Smooth muscle cell (in vitro differentiated cells): ENCODE measurements around the gene TMEM54. TPM values are rescaled to one million over a fixed set of nuclear protein-coding genes. Genes with fewer than 3 reads are reported as not detected.

Source experiments
- DNase-seq: peaks from one replicate; lab custom pipeline; 2025; ENCODE audit not compliant: unreplicated experiment; lab: John Stamatoyannopoulos, UW
- H2AFZ ChIP-seq: fragments of 200-600 bp; sonication (generic); 2 replicates; pipeline ENCODE4 v1.6.0; 2016; ENCODE audit warnings: antibody characterized with exemption, low read depth, mild to moderate bottlenecking
- H3F3A ChIP-seq: fragments of 200-600 bp; sonication (generic); 2 replicates; pipeline ENCODE4 v1.6.0; 2017; ENCODE audit warnings: antibody characterized with exemption, low read depth
- H3K27ac ChIP-seq: fragments of 200-600 bp; sonication (generic); 2 replicates; pipeline ENCODE4 v1.5.1; 2016; ENCODE audit warnings: low read depth, mild to moderate bottlenecking
- H3K27me3 ChIP-seq: fragments of 200-600 bp; sonication (generic); 2 replicates; pipeline ENCODE4 v1.6.1; 2016; ENCODE audit warnings: low read depth, mild to moderate bottlenecking
- H3K36me3 ChIP-seq: fragments of 200-600 bp; sonication (generic); 2 replicates; pipeline ENCODE4 v1.5.1; 2016; ENCODE audit warnings: low read depth
- H3K4me1 ChIP-seq: fragments of 200-600 bp; sonication (generic); 2 replicates; pipeline ENCODE4 v1.5.1; 2016; ENCODE audit warnings: low read depth
- H3K4me2 ChIP-seq: fragments of 200-600 bp; sonication (generic); 2 replicates; pipeline ENCODE4 v1.6.0; 2016; ENCODE audit warnings: mild to moderate bottlenecking
- H3K4me3 ChIP-seq: fragments of 200-600 bp; sonication (generic); 2 replicates; pipeline ENCODE4 v1.5.1; 2016; ENCODE audit warnings: mild to moderate bottlenecking
- H3K79me2 ChIP-seq: fragments of 200-600 bp; sonication (generic); 2 replicates; pipeline ENCODE4 v1.6.0; 2016; ENCODE audit warnings: low read depth, mild to moderate bottlenecking
- H3K9ac ChIP-seq: fragments of 200-600 bp; sonication (generic); 2 replicates; pipeline ENCODE4 v1.6.0; 2016; ENCODE audit warnings: low read depth
- H3K9me3 ChIP-seq: fragments of 200-600 bp; sonication (generic); replicated peaks from 2 replicates; pipeline ENCODE4 v1.5.1; 2016; ENCODE audit warnings: low read depth
- H4K20me1 ChIP-seq: fragments of 200-600 bp; sonication (generic); 2 replicates; pipeline ENCODE4 v1.6.0; 2016; ENCODE audit warnings: low read depth
- WGBS: methylation state at CpG from one replicate; pipeline ENCODE4 v1.1.7; 2016; ENCODE audit warnings: low lambda C conversion rate; 5-methylcytosine and 5-hydroxymethylcytosine counted together
- polyA plus RNA-seq: library from polyadenylated mRNA; unstranded; fragments of >200 nt; fragmentation: Nextera tagmentation; extraction: Ambion mirVana; gene quantifications from 2 replicates; pipeline ENCODE4 v1.2.1, GENCODE V29; 2016
- total RNA-seq: library from RNA; depleted of rRNA; stranded (reverse); fragments of >200 nt; gene quantifications from 2 replicates; pipeline ENCODE4 v1.2.3, GENCODE V29; 2014
- TF ChIP-seq, protein P1 (sequence below): fragments of 200-600 bp; sonication (generic); IDR thresholded peaks from 2 replicates; pipeline ENCODE4 v1.5.1; 2017; ENCODE audit warnings: borderline replicate concordance, mild to moderate bottlenecking, antibody characterized with exemption; ENCODE audit not compliant: insufficient read depth, poor library complexity, severe bottlenecking

TMEM54 gene
- total and polyA plus RNA-seq, 2 experiments from 2014 or later = 59.0 to 84.1 TPM

DNA sequence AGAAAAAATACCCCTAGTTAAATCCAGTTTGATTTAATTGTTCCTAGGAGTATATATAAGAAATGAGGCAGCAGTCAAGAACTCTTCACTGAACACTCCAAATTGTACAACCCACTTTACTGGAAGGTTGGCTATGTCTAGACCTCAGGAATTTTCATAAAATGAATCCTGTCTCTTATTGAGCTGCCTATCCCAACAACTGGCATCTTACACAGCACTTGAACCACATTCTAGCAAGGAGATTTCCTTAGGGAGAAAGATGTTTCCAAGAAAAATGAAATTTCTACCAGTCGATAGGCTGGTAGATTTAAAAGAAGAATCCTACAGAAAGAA, 47.2 kb upstream of the TMEM54 start:
- H3K4me3 ChIP-seq = no peak overlapping the region
- no peak overlapping the region for H3K4me2 ChIP-seq
- no peaks in the 10 kb centered on the region for H3K9me3 ChIP-seq
- WGBS = 95% methylated on average over 1 of the region's 1 CpG
- no peaks in the 10 kb centered on the region for H3F3A ChIP-seq
- H2AFZ ChIP-seq = no peak overlapping the region
- H3K27me3 ChIP-seq = no peaks in the 10 kb centered on the region
- no peaks in the 10 kb centered on the region for H3K4me1 ChIP-seq
- H3K36me3 ChIP-seq = peaks cover 7% of the 10 kb centered on the region
- peaks cover 69% of the 10 kb centered on the region for H4K20me1 ChIP-seq
- TF ChIP-seq, protein P1, sequence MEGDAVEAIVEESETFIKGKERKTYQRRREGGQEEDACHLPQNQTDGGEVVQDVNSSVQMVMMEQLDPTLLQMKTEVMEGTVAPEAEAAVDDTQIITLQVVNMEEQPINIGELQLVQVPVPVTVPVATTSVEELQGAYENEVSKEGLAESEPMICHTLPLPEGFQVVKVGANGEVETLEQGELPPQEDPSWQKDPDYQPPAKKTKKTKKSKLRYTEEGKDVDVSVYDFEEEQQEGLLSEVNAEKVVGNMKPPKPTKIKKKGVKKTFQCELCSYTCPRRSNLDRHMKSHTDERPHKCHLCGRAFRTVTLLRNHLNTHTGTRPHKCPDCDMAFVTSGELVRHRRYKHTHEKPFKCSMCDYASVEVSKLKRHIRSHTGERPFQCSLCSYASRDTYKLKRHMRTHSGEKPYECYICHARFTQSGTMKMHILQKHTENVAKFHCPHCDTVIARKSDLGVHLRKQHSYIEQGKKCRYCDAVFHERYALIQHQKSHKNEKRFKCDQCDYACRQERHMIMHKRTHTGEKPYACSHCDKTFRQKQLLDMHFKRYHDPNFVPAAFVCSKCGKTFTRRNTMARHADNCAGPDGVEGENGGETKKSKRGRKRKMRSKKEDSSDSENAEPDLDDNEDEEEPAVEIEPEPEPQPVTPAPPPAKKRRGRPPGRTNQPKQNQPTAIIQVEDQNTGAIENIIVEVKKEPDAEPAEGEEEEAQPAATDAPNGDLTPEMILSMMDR = no peak
- H3K79me2 ChIP-seq = peaks cover 28% of the 10 kb centered on the region
- no peak for DNase-seq
- H3K9ac ChIP-seq = no peak overlapping the region
- H3K27ac ChIP-seq = no peak overlapping the region

DNA sequence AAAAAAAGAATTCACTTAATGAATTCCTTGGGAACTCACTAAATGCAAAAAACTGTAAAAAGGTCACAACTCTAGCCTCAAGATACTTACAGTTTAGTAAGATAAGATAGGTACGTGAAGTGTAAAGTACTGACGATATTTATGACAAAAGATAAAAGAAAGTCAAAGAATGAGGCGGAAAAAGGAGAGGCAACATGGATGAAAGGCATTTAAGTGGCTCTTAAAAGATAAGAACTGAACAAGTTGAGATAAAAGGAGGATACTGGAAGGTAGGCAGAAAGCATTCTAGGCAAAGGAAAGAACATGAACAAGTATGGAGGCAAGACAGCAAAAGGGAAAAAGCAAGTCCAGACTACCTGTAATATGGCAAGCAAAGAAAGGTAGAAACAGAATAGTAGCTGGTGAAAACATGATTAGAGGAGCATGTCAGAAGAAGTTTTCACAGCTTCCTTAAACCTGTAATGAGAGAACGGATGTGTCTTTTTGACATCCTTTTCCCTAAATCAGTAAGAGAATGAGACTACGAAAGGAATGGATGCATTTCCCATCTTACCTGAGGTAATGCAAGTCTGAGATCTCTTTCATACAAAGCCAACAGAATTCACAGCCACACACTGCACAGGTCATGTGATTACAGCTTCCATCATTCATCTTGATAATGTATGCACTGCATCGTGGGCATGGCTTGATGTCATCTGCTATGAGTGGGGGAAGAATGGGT, 46.6 kb upstream of the TMEM54 start:
- H3K9me3 ChIP-seq = no peaks in the 10 kb centered on the region
- no peak overlapping the region for H2AFZ ChIP-seq
- H3K27me3 ChIP-seq = no peaks in the 10 kb centered on the region
- 61% methylated on average over 6 of the region's 6 CpGs for WGBS
- H3K36me3 ChIP-seq = peaks cover 7% of the 10 kb centered on the region
- peaks cover 63% of the 10 kb centered on the region for H4K20me1 ChIP-seq
- no peaks in the 10 kb centered on the region for H3K4me1 ChIP-seq
- H3K79me2 ChIP-seq = peaks cover 28% of the 10 kb centered on the region
- H3K9ac ChIP-seq = no peak overlapping the region
- no peak for DNase-seq
- no peak overlapping the region for H3K4me2 ChIP-seq
- no peak overlapping the region for H3K27ac ChIP-seq
- no peaks in the 10 kb centered on the region for H3F3A ChIP-seq
- TF ChIP-seq, protein P1 = no peak
- H3K4me3 ChIP-seq = no peak overlapping the region

DNA sequence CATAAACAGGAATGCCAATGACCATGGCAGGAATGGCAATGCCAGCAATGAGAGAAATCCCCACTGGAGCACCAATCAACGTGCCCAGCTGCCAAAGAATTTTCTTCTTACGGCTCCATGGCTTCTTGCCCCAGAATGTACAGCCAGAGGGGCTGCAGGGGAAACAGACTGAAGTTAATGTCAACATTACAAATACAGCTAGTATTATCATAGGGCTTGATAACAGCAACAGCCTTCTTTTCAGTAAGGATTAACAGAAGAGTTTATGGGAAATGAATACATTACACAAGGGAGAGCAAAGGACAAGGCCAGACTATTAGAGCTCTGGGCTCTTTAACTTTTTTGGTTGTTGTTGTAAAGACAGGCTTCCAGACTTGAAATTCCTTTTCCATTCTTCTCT, 45.2 kb upstream of the TMEM54 start:
- Histone ChIP-seq H3K9me3 (no peaks in the 10 kb centered on the region), H3K79me2 (peaks cover 20% of the 10 kb centered on the region), H3K4me3 (no peak overlapping the region), H3K36me3 (peaks cover 7% of the 10 kb centered on the region), H3F3A (no peaks in the 10 kb centered on the region), H3K4me1 (no peaks in the 10 kb centered on the region), H4K20me1 (peaks cover 49% of the 10 kb centered on the region), H3K9ac (no peak overlapping the region), H3K4me2 (no peak overlapping the region), H2AFZ (no peak overlapping the region), H3K27me3 (no peaks in the 10 kb centered on the region), H3K27ac (no peak overlapping the region)
- 41% methylated on average over 2 of the region's 2 CpGs for WGBS
- no peak for DNase-seq
- TF ChIP-seq, protein P1 = no peak

DNA sequence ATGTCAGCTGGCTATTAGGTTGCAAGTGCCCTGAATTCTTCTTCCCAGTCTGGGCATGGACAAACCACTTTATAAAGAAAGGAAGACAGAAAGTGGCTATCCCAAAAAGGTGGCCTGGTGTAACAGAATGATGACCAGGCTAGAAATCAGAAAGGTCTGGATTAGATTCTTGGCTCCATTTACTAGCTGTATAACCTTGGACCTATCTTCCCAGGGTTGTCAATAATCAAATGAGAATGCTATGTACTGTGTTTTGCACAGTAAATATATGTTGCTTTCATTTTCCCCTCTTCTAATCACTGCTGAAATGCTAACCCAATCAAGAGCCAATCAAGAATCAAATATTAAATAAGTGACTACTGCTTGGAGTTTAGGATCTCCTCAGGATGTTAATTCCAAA, 43.0 kb upstream of the TMEM54 start:
- TF ChIP-seq, protein P1 = no peak
- Histone ChIP-seq H4K20me1 (peaks cover 38% of the 10 kb centered on the region), H3K27me3 (no peaks in the 10 kb centered on the region), H3F3A (peaks cover 2% of the 10 kb centered on the region), H2AFZ (no peak overlapping the region), H3K4me1 (no peaks in the 10 kb centered on the region), H3K4me2 (no peak overlapping the region), H3K36me3 (peaks cover 7% of the 10 kb centered on the region), H3K9me3 (no peaks in the 10 kb centered on the region), H3K4me3 (no peak overlapping the region), H3K9ac (no peak overlapping the region), H3K27ac (no peak overlapping the region), H3K79me2 (peaks cover under 1% of the 10 kb centered on the region)
- no peak for DNase-seq
